Chondrocyte (in vitro differentiated cells): Measurements from ENCODE around the gene LPP. TPM values are rescaled to one million over a fixed set of nuclear protein-coding genes. Genes with fewer than 3 reads are reported as not detected.
A peak's percentile ranks its signal among the peaks of the same experiment; 100 is the strongest.

Experiments used
- DNase-seq: peaks from one replicate; pipeline ENCODE4 v3.0.0; 2021; ENCODE audit warnings: mixed read lengths, low spot score
- H3K27ac Mint-ChIP-seq: one replicate; pipeline ENCODE4 v1.8.0; 2021; ENCODE audit warnings: mild to moderate bottlenecking, moderate library complexity, mixed read lengths; ENCODE audit not compliant: unreplicated experiment
- H3K27me3 Mint-ChIP-seq: 2 replicates; pipeline ENCODE4 v1.8.0; 2021; ENCODE audit warnings: low read depth, mixed read lengths
- H3K36me3 Mint-ChIP-seq: 2 replicates; pipeline ENCODE4 v1.8.0; 2021; ENCODE audit warnings: low read depth, mixed read lengths
- H3K4me1 Mint-ChIP-seq: 2 replicates; pipeline ENCODE4 v1.8.0; 2021; ENCODE audit warnings: low read depth, mild to moderate bottlenecking, mixed read lengths
- H3K4me3 Mint-ChIP-seq: one replicate; pipeline ENCODE4 v1.8.0; 2021; ENCODE audit warnings: mild to moderate bottlenecking, moderate library complexity, mixed read lengths; ENCODE audit not compliant: unreplicated experiment
- H3K9me3 Mint-ChIP-seq: 2 replicates; pipeline ENCODE4 v1.8.0; 2021; ENCODE audit warnings: low read depth, mixed read lengths
- total RNA-seq: library from RNA; stranded (reverse); gene quantifications from 3 replicates; pipeline ENCODE4 v1.2.1, GENCODE V29; 2021
- TF ChIP-seq, protein P1 (sequence below): fragments of 200-600 bp; sonication (generic); IDR thresholded peaks from 2 replicates; pipeline ENCODE4 v1.5.0; 2021; ENCODE audit warnings: antibody characterized with exemption, mild to moderate bottlenecking, moderate library complexity

LPP gene
- total RNA-seq, 1 donor from 2014 or later = 295 TPM

DNA sequence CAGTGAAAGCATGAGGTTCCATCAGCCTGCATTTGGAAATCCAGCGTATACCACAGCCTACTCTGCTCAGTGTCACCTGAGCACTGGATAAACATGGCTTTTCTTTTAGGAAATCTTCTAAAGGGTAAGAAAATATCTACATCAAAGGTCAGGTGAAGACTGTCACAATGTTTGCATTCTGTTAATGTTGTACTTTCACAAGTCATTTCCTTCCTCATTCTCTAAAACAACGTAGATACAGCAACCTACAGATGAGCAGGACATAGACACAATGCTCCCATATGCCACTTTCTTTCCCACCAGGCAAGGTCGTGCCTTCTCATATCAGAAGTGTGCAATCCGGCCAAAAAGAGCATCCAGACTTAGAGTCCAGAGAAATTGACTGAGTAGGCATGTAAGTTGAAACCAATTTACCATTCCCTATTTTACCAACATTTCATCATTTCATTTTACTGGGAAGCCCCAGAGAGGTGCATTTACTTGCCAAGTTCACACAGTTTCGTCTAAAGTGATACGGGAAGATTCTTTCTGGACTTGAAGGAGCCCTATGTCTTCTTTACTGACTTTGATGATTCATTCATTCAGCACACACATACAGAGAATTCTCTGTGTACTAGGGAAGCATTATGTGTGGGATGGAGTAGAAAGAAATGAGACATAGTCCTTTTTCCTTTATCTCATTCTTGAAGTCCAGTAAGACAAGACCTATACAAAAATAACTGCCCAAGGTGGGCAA is 30.6 kb upstream of the LPP start:
- TF ChIP-seq, protein P1, sequence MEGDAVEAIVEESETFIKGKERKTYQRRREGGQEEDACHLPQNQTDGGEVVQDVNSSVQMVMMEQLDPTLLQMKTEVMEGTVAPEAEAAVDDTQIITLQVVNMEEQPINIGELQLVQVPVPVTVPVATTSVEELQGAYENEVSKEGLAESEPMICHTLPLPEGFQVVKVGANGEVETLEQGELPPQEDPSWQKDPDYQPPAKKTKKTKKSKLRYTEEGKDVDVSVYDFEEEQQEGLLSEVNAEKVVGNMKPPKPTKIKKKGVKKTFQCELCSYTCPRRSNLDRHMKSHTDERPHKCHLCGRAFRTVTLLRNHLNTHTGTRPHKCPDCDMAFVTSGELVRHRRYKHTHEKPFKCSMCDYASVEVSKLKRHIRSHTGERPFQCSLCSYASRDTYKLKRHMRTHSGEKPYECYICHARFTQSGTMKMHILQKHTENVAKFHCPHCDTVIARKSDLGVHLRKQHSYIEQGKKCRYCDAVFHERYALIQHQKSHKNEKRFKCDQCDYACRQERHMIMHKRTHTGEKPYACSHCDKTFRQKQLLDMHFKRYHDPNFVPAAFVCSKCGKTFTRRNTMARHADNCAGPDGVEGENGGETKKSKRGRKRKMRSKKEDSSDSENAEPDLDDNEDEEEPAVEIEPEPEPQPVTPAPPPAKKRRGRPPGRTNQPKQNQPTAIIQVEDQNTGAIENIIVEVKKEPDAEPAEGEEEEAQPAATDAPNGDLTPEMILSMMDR = no peak
- H3K27me3 Mint-ChIP-seq = peaks cover 3% of the 10 kb centered on the region

DNA sequence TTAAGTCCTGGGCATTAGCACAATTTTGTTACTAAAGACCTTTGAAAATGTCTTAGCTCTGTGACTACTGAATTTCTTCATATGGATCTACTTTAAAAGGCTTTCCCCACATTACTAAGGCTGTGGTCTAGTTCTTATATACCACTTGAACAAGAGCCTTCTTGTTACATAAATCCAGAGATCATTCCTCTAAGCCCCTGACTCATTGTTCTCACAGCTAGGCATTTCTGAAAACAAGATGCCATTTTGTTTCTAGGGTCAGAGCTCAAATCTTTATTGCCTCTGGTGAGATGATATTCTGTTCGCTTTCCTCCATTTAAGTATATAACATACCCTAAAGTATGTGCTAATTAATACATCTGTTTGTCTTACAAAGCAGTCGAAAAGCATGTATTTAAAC is 29.8 kb upstream of the LPP start:
- H3K27me3 Mint-ChIP-seq = peaks cover 3% of the 10 kb centered on the region
- no peak for DNase-seq
- TF ChIP-seq, protein P1 = no peak
- H3K9me3 Mint-ChIP-seq = no peaks in the 10 kb centered on the region
- H3K36me3 Mint-ChIP-seq = no peaks in the 10 kb centered on the region
- H3K4me3 Mint-ChIP-seq = no peak overlapping the region
- H3K4me1 Mint-ChIP-seq = peaks cover 10% of the 10 kb centered on the region
- H3K27ac Mint-ChIP-seq = peak overlapping the region; percentile 38

More for the DNA sequence above, 30.6 kb upstream of the LPP start:
- Mint-ChIP-seq H3K4me1 (peaks cover 10% of the 10 kb centered on the region), H3K27ac (no peak overlapping the region), H3K36me3 (no peaks in the 10 kb centered on the region), H3K4me3 (no peak overlapping the region), H3K9me3 (no peaks in the 10 kb centered on the region)
- DNase-seq = no peak

DNA sequence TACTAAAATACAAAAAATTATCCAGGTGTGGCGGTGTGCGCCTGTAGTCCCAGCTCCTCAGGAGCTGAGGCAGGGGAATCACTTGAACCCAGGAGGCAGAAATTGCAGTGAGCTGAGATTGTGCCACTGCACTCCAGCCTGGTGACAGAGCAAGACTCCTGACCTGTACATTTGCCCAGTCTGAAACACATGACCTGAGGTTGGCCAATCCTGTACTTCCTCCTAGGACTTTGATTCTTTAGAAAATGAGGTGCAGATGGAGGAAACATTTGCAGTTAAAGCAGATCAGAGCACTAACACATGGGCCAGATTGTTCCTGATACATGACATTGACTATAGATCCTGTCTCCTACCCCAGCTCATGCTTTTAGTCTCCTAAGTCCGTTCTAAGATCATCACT is 28.9 kb upstream of the LPP start:
- Mint-ChIP-seq H3K36me3 (no peaks in the 10 kb centered on the region), H3K27ac (no peak overlapping the region), H3K9me3 (no peaks in the 10 kb centered on the region), H3K4me1 (peaks cover 10% of the 10 kb centered on the region), H3K4me3 (no peak overlapping the region), H3K27me3 (peaks cover 3% of the 10 kb centered on the region)
- no peak for DNase-seq
- TF ChIP-seq, protein P1 = no peak

DNA sequence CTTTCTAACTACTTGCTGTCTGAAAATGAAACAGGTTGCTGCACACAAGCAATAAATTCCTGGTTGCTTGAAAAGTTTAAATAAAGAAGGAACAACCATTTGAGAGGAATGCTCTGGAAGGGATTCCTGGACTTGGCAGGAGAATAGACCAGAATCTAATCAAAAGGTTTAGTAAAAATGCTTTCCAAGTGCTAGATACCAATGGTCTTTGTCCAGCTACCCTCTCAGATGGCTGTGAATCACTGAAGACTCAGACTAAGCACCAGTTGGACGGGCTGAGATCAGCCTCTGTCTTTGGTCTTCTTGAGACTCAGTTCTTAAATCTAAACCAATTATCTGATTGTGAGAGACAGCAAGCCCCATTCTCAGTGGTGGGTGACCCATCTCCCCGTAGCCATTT is 27.7 kb upstream of the LPP start:
- Mint-ChIP-seq H3K4me3 (no peak overlapping the region), H3K27me3 (no peaks in the 10 kb centered on the region), H3K36me3 (no peaks in the 10 kb centered on the region), H3K9me3 (no peaks in the 10 kb centered on the region), H3K4me1 (peaks cover 10% of the 10 kb centered on the region), H3K27ac (no peak overlapping the region)
- TF ChIP-seq, protein P1 = no peak
- no peak for DNase-seq

DNA sequence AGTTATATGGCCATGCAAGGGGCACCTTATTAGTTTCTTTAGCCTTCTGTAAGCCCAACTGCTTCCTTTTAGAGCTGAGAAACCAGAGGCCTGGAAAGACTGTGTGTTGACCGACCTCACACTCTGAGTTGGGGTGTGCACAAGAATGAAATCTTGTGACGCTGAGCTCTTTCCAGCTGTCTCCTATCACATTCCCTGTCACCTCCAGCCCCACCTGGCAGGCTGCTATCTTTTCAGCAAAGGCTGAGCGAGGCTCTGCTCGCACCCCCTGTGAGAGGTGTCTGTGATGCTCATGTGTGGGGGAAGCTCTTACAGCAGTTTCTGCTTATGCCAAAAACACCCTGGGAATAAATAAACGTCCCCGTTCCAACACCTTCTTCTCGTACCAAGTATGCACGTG is 27.0 kb upstream of the LPP start:
- no peak overlapping the region for H3K4me3 Mint-ChIP-seq
- no peak overlapping the region for H3K27ac Mint-ChIP-seq
- peaks cover 10% of the 10 kb centered on the region for H3K4me1 Mint-ChIP-seq
- no peaks in the 10 kb centered on the region for H3K27me3 Mint-ChIP-seq
- TF ChIP-seq, protein P1 = no peak
- DNase-seq = no peak
- H3K9me3 Mint-ChIP-seq = no peaks in the 10 kb centered on the region
- no peaks in the 10 kb centered on the region for H3K36me3 Mint-ChIP-seq
